Measurements from ENCODE around the gene OR5L1.

OR5L1 gene

DNA sequence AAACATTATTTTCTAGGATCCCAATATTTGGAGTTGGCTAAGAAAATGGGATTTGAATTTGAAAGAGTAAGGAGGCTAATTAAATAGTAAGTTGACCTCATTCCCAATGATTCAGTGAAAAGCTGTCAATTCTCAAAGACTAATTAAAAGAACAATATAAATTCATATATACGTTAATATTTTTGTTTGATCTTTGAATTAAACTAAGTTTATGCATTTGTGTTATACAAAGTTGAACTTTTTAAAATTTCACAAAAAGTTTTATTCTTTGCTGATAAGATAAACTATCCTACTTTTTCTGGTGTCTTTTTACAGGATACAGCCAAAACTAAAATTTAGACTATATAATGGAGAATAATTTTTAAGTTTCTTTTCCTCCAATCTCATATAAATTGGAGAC, at the start of gene OR5L1:
Gene OR5L1 (plus strand): TSS at position 301 of the 400 bp plus-strand sequence. CDS start 100 bp downstream, outside the sequence.
- DNase-seq (ENCODE audit: low read depth), result no peak

DNA sequence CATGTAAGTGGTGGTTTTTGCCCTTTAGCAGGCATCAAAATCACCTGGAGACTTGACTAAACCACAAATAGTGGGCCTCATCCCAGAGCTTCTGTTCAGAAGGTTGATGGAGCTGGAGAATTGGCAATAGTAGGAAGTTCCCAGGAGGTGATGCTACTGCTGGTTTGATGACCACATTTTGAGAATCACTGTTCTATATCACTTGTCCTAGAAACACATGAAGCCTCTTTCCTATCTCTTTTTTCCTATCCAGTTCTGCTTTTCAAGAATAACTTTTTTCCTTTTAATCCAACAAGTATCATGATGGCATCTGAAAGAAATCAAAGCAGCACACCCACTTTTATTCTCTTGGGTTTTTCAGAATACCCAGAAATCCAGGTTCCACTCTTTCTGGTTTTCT, 38.0 kb upstream of the OR5L1 start, which contains the start of gene OR5D13:
Gene OR5D13 (plus strand): TSS at position 301 of the 400 bp plus-strand sequence. CDS start 0 bp downstream, at position 301.
- no peak for DNase-seq (ENCODE audit: low read depth)

DNA sequence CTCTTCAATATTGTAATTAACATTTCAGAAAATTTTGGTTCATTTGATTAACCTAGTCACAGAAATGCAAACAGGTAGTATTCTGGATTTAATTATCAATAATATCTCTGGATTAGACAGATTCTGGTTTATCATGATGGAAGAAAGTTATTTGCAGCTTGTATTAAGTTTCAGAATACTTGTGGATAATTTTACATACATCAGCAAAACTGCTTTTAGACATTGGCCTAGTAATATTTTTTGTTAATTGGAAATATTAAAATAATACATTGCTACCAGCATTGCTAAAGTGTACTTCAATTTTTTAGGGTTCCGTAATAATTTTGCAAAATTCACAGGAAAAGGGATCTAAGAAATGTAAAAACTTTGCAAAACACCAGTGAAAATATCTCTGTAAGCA, 19.6 kb upstream of the OR5L1 start:
- no peak for DNase-seq (ENCODE audit: low read depth)

DNA sequence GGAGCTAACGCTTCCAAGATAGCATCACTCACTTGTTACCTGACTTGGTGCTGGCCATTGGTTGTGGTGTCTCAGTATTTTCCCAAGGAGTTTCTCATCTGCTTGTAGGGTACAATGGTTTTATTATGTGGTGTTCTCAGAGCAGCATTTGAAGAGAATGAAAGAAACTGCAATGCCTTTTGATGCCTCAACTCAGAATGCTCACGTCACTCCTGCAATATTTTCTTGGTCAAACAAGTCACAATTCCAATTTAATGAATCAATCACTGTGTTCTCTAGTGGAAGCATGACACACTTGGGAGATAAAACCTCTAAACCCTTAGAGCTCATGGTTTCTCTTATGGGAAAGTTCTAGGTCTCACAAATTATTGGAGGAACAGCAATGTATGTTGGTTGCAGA, 17.8 kb upstream of the OR5L1 start:
- no peak for DNase-seq (ENCODE audit: low read depth)

DNA sequence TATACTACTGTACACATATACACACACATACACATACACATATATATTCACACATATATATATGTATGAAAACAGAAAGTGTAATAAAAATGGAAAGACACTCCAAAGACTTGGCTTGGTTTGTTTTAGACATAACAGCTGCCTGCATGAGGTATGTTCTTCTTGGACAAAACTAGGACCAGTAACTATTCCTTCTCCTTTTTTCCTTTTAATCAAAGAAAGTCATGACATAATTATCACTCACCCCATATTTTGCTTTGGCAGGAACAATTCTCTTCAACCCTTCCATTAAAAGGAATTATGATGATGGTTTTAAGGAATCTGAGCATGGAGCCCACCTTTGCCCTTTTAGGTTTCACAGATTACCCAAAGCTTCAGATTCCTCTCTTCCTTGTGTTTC, 15.9 kb upstream of the OR5L1 start, which contains the start of gene OR5D14:
Gene OR5D14 (plus strand): TSS at position 301 of the 400 bp plus-strand sequence. CDS start 0 bp downstream, at position 301.
- no peak for DNase-seq (ENCODE audit: low read depth)

DNA sequence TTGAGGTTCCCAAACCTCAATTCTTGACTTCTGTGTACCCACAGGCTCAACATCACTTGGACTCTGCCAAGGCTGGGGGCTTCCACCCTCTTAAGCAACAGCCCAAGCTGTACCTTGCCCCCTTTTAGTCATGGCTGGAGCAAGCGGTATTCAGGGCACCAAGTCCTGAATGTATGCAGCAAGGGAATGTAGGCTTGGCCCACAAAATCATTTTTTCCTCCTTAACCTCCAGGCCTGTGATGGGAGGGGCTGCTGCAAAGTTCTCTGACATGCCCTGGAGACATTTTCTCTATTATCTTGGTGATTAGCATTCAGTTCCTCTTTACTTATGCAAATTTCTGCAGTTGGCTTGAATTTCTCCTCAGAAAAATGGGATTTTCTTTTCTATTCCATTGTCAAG, 4.9 kb upstream of the OR5L1 start:
- DNase-seq (ENCODE audit: low read depth), result no peak

DNA sequence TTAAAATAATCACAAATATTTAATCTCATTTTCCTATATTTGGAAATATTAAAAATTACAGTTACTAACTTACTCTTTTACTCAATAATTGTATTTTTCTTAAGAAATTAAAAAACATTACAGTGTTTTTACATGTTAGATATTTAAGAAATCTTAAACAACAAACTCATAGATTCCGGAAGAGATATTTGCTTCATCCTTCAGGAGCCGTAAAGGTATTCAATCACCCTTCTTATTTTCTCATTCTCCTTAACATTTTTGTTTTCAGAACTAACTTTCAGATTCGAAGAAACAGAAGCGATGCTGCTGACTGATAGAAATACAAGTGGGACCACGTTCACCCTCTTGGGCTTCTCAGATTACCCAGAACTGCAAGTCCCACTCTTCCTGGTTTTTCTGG, 8.2 kb downstream of the OR5L1 start, which contains the start of gene OR5D18:
Gene OR5D18 (plus strand): TSS at position 301 of the 400 bp plus-strand sequence. CDS start 0 bp downstream, at position 301.
- no peak for DNase-seq (ENCODE audit: low read depth)

DNA sequence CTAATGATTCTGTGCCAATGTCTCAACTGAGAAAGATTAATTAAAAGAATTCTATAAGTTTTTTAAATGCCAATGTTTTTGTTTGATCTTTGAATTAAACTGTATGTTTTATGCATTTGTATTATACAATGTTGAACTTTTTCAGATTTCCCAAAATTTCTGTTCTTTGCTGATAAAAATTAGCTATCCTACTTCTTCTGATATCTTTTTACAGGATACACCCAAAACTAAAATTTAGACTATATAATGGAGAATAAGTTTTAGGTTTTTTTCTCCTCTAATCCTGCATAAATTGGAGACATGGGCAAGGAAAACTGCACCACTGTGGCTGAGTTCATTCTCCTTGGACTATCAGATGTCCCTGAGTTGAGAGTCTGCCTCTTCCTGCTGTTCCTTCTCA, 15.8 kb downstream of the OR5L1 start, which contains the start of gene OR5L2:
Gene OR5L2 (plus strand): TSS at position 301 of the 400 bp plus-strand sequence. CDS start 0 bp downstream, at position 301.
- DNase-seq (ENCODE audit: low read depth), result no peak

DNA sequence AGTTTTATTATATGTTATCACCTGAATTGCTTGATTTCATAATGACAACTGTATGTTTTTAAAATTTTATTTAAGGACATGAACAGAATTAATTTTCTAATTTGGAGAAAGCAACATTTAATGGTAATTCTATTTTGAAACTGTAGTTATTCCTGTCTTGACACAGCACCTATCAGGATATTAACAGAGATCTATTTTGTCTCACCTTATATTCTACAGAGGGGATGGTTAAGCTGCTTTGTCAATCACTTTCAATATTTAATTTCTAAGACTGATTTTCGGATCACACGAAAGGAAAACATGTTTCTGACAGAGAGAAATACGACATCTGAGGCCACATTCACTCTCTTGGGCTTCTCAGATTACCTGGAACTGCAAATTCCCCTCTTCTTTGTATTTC, 27.3 kb downstream of the OR5L1 start, which contains the start of gene OR5D16:
Gene OR5D16 (plus strand): TSS at position 301 of the 400 bp plus-strand sequence. CDS start 0 bp downstream, at position 301.
- no peak for DNase-seq (ENCODE audit: low read depth)

DNA sequence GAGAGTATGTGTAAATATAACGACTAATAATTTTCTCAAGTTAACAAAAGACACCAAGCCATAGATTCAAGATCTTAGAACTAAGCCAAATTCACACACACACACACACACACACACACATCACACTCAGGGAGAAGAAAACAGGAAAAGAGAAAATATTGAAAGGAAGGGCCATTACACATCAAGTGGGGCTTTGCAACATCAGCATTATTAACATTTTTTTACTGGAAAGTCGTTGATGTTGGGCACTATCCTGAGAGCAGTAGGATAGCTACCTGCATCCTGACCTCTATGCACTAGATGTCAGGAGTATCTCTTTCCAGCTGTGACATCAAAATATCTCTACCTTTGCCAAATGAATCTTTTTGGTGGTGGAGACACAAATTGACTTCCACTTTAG, 36.3 kb downstream of the OR5L1 start:
- DNase-seq (ENCODE audit: low read depth), result no peak

DNA sequence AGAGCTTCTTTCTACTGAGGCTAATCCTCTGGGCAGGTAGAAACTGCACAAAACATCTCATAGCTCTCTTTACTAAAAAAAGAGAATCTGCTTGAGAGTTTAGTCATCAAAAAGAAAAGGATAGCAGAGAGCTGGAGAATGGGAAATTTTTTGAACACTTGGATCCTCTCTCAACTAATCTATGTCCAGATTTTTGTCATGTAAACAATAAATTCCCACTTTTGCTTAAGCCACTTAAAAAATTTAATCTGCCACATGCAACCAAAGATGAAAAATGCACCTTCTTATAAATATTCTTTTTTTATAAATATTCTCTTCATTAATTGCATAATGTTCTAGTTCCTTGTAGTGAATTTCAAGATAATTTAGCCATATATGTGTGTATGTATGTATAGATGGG, 37.9 kb downstream of the OR5L1 start:
- DNase-seq (ENCODE audit: low read depth), result no peak

DNA sequence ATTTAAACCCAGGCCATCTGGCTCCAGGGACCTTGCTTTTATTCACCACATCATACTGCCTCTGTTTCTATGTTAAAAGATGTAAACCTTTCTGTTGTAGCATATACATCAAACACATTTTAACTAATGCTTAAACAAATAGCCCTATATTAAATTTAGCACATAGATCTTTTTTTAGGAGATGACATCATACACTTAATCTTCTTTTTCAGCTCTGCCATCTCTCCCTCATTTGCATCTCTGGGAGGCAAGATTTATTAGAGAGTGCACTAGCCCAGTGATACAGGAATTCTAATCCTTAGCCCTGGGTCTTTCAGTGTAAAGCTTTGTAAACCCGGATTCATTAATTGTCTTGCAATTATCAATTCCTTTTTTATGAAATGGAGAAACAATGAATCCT, 41.0 kb downstream of the OR5L1 start:
- no peak for DNase-seq (ENCODE audit: low read depth)

DNA sequence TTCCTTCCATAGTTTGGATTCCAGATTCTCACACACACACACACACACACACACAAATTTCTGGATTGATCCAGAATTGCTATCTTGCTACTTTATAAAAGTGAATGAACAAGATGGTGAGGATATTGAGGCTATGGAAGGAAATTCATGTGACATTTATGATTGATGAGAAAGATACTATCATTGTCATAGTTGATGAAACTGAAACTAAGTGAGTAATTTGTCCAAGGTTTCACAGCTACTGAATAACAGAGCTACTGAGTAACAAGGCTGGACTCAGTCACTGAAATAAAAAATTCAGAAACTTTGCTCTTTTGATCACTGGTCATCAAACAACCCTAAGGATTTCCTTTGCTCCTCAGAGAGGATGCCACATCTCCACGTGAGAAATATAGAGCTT, 43.5 kb downstream of the OR5L1 start:
- no peak for DNase-seq (ENCODE audit: low read depth)
